Measurements from ENCODE around the gene GGT5. TPM values are rescaled to one million over a fixed set of nuclear protein-coding genes. Genes with fewer than 3 reads are reported as not detected.
A peak's percentile ranks its signal among the peaks of the same experiment; 100 is the strongest.
"Not testable (repeated sequence)": the region's sequence is repeated elsewhere in the genome, so short reads cannot be mapped to it uniquely, and the experiment has no call there.

Gene GGT5
- total RNA-seq, 1 donor from 2014 or later = 10.7 TPM

DNA sequence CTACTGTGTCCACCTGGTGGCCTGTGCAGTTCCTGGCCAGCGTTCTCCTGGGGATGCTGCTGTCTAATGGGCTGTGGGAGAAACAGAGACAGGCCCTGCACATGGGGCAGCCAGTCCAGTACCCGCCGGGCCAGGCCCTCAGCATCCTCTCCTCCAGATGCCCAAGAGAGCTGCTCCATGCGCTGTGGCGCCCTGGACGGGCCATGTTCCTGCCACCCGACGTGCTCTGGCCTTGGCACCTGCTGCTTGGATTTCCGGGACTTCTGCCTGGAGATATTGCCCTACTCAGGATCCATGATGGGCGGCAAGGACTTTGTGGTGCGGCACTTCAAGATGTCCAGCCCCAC, 62.0 kb downstream of the GGT5 start:
- Mint-ChIP-seq H3K27me3 (ENCODE audit: unreplicated experiment) (peaks cover 16% of the 10 kb centered on the region), H3K4me1 (ENCODE audit: low read depth, unreplicated experiment) (peaks cover 20% of the 10 kb centered on the region), H3K27ac (ENCODE audit: unreplicated experiment) (peak overlapping the region; percentile 99), H3K4me3 (ENCODE audit: unreplicated experiment) (peak overlapping the region; percentile 25)
- not testable (repeated sequence) for H3K9me3 Mint-ChIP-seq (ENCODE audit: unreplicated experiment); H3K36me3 Mint-ChIP-seq (ENCODE audit: unreplicated experiment); DNase-seq
- peak; percentile 3 for TF ChIP-seq CTCF (IDR thresholded peaks at IDR 0.05; ENCODE audit: partially characterized antibody, unreplicated experiment)

DNA sequence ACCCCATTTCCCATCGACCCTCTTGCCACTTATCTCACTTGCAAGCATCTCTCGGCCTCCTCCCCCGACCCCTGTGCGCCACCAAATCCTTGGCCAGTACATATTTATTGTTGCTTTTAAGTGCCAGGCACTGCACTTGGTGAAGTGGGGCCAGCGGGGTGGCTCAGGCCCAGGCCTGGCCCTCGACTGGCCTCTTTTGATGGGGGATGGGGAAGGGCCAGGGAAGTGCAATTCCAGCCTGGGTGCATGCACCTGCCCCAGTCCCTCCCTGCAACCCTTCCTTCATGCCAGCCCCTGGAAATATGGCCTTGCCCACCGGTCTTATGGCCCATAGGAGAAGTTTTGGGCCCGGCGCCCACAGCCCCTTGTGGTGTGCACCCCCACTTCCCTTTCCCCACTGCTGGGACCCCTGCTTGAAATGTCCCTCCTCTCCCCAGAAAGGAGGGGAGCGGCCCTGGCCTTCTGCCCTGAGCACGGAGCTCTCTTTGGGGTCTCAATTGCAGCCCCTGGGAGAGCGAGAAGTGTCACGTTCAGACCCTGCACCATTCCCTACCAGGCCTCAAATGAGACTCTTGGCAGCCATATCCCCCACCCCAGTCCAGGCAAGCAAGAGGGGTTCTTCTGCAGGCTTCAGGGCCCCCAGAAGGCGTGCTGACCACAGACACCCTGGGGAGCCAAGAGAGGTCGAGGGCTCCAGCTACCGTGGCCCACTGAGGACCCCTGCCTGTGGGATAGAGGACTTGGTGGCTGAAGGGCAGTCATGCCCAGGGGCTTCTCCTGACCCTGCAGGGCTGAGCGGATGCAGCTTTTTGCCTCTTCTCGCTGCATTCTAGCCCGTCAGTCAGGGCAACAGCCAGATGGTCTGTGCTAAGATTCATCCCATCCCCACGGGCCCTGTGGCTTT, 62.6 kb downstream of the GGT5 start:
- DNase-seq = peak; percentile 79
- Mint-ChIP-seq H3K4me1 (ENCODE audit: low read depth, unreplicated experiment) (peaks cover 20% of the 10 kb centered on the region), H3K27ac (ENCODE audit: unreplicated experiment) (peak overlapping the region; percentile 99), H3K9me3 (ENCODE audit: unreplicated experiment) (peaks cover 9% of the 10 kb centered on the region), H3K27me3 (ENCODE audit: unreplicated experiment) (peaks cover 16% of the 10 kb centered on the region), H3K4me3 (ENCODE audit: unreplicated experiment) (peak overlapping the region; percentile 79), H3K36me3 (ENCODE audit: unreplicated experiment) (no peaks in the 10 kb centered on the region)
- peak; percentile 43 for TF ChIP-seq CTCF (IDR thresholded peaks at IDR 0.05; ENCODE audit: partially characterized antibody, unreplicated experiment)

GRCh38 chr22:24181088-24181995, 63.5 kb downstream of the GGT5 start, which contains the start of gene SUSD2:
TSS of gene SUSD2 (plus strand) at chr22:24181487. CDS start at chr22:24181520, 33 bp downstream.
- H3K9me3 Mint-ChIP-seq (ENCODE audit: unreplicated experiment) = peaks cover 9% of the 10 kb centered on the region
- peak within 1 kb of the TSS; percentile 99 for H3K27ac Mint-ChIP-seq (ENCODE audit: unreplicated experiment)
- H3K27me3 Mint-ChIP-seq (ENCODE audit: unreplicated experiment) = peaks cover 16% of the 10 kb centered on the region

DNA sequence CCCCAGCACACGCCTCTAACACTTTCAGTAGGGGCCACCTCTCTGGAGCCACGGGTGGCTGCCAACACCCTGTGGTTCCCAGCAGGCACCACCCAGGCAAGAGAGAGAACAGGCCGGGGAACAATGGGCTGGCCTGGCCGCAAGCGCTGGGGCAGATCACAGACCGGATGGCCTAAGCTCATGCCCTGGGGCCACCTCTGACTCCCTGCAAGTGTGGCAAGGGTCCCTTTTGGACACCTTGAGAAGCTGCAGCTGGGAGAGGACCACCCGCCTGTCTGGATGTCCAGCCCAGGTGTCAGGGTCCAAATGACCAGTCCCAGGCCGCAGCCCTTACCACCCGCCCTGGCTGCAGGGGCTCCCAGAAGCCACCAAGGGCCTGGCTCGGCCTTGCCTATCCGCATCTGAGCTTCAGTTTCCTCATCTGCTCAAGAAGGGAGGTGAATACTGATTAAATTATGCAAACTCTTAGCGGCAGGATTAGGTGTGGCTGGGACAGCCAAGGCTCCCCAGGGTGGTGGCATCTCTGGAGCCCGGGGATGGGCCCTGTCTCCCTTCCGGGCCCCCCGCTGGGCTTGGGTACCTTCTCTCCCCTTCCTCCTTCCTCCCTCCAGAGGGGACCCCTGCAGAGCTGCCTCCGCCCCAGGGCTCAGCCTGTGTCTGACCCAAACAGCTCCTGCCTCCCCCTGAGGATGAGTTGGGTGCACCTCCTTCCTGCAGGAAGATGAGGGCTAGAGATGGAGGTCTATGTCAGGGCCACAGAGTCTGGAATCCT, 64.4 kb downstream of the GGT5 start:
- no peak for TF ChIP-seq CTCF (IDR thresholded peaks at IDR 0.05; ENCODE audit: partially characterized antibody, unreplicated experiment)
- Mint-ChIP-seq H3K27me3 (ENCODE audit: unreplicated experiment) (peaks cover 16% of the 10 kb centered on the region), H3K4me1 (ENCODE audit: low read depth, unreplicated experiment) (peaks cover 19% of the 10 kb centered on the region), H3K9me3 (ENCODE audit: unreplicated experiment) (peaks cover 7% of the 10 kb centered on the region), H3K36me3 (ENCODE audit: unreplicated experiment) (no peaks in the 10 kb centered on the region), H3K4me3 (ENCODE audit: unreplicated experiment) (no peak overlapping the region), H3K27ac (ENCODE audit: unreplicated experiment) (peak overlapping the region; percentile 86)
- DNase-seq = peak; percentile 19

More at GRCh38 chr22:24181088-24181995, 63.5 kb downstream of the GGT5 start, which contains the start of gene SUSD2:
- Mint-ChIP-seq H3K36me3 (ENCODE audit: unreplicated experiment) (no peaks in the 10 kb centered on the region), H3K4me1 (ENCODE audit: low read depth, unreplicated experiment) (peaks cover 20% of the 10 kb centered on the region), H3K4me3 (ENCODE audit: unreplicated experiment) (peak within 1 kb of the TSS; percentile 79)
- DNase-seq = peak; percentile 92
- TF ChIP-seq CTCF (IDR thresholded peaks at IDR 0.05; ENCODE audit: partially characterized antibody, unreplicated experiment) = no peak

Data from glutamatergic neuron (in vitro differentiated cells).